GM19467 (cell line): ENCODE results near the gene ANO7.

Experiments used
- ATAC-seq: cut with Tn5 transposase; IDR thresholded peaks from one replicate; pipeline ENCODE4 v1.9.1; 2021; ENCODE audit warnings: mild to moderate bottlenecking, moderate library complexity; ENCODE audit not compliant: unreplicated experiment

The ANO7 gene

DNA sequence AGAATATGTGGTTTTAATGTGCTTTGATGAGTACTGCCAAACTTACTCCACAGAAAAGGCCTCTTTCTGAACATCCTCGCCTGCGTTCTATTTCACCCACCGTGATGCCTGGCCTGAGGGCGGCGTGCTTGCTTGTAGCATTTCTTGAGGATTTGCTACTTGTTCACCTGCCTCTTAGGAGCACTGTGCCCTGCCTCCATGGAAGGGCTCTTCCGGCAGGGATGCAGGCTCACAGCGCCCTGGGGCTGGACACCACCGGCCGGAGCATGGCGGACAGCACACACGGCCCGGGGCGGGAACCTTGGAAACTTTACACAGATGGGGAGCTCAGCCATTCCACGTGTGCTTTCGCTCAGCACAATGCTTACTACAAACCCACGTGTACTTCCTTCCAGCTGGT lies 37.1 kb downstream of the ANO7 start:
- ATAC-seq, result no peak

- no peak for ATAC-seq
Measured at GRCh38 chr2:241225983-241226382, 37.5 kb downstream of the ANO7 start.

- ATAC-seq, result no peak
Measured at GRCh38 chr2:241226723-241227572, 38.5 kb downstream of the ANO7 start.

- ATAC-seq, result no peak
Measured at GRCh38 chr2:241227594-241227993, 39.1 kb downstream of the ANO7 start.

DNA sequence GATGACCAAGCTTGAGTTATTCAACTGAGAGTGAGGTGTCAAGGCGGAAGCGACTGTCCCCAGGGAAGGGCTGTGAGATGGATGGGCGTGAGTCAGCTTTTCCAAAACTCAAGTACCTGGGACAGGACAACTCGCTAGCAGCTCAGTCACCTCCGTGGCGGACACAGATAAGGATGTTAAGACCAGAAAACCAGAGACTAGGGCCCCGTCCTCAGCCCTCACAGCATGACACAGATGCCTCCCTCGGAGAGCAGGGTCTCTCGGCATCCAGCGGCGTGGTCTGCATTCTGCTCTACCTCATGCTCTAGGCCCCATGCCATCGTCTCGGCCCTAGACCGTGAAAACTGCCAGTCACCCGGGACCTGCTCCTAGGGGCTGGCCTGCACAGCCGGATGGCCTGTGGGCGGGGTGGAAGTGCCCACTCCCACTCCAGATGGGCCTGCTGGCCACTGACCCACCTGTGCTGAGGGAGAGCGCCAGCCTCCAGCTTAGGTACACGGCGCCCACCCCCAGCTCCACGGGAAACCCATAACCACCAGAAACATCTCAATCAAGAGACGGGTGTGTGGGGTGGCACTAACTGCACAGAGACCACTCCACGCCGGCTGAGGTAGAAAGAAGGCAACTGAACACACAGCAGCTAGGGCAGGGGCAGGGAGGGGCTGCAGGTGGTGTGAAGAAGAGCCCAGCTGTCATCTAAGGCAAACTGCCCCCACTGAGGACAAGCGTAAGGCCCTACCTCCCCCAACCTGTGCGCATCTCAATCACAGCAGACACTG lies 39.8 kb downstream of the ANO7 start:
- ATAC-seq, result no peak

- no peak for ATAC-seq
Measured at GRCh38 chr2:241228860-241229516, 40.5 kb downstream of the ANO7 start.

GRCh38 chr2:241229563-241230401 lies 41.3 kb downstream of the ANO7 start:
- no peak for ATAC-seq

DNA sequence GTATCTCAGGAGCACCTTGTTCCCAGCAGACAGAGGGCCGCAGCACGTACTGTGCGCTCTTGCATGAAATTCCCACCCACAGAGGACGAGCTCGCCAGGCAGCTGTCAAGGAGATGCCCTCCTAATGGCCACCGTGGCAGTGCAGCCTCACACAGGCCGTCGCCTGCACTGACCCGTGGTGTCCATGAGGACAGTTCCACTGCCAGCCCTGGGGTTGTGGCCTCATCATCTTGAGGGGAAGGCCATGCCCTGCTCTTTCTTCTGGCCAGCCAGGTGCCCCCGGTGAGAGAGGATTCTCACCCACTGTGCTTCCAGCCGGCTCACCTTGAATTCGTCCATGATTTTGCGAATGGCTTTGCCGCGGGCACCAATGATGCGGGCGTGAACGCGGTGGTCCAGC lies 42.0 kb downstream of the ANO7 start:
- ATAC-seq, result no peak

DNA sequence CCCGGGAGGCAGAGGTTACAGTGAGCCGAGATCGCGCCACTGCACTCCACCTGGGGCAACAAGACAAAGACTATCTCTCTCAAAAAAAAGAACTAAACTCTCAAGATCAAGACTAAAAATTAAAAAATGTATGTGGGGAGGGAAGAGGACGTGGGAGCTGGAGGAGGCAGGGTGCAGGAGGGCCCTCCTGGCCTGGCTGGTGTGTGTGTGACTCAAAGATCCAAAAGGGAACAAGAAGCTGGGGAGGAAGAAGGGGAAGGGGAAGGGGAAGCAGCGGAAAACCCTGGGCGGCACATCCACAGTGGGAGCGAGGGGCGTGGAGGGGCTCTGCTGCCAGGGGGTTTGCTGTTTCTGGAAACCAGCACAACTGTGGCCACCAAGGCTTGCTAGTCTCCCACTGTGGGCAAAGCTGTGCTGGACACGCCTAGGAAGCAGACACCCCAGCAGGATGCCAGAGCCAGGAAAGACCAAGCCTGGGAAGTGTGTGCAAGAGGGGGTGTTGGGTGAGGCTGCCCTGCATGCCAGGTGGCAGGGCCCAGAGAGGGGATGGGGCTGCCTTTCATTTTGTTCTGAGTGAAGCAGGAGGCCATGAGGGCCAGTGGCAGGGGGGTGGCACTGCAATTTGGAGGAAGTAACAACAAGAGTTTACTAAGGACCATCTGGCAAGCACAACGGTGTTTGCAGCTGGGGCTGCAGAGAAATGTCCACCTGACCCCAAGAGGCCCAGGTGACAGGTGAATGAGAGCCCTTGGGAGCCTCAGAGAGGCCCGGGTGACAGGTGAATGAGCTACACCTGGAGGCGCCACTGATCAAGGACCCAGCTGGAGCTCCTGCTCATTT lies 44.5 kb downstream of the ANO7 start:
- no peak for ATAC-seq

DNA sequence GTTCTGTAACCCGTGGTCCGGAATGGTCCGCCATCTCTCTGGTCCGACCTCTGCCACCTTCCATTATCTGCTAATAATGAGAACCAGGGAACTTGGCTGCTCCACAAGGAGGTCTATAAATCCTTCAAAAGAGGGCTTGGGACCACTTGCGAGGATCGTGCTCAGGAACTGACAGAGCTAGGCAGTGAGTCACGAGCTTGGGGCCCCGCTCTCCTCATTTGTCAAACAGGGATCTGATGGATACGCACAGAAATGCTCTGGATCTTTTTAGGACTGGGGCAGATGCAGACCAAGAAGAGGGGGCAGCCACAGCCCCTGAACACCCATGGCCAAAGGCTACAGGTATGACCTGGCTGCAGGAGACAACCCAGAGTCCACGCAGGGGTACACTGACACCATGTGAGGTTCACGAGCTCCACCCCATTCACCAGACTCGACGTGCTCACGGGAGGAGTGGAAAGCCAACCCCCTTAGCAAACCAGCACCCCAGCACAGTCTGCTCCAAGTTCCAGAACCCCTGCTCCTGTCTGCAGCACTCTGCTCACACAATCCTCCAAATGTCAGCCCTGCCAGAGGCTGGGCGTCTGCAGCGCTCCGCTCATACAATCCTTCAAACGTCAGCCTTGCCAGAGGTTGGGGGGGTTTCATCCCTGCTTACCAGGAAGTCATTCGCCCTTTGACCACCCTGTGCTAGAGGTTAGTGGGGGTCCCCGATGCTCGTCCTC lies 45.8 kb downstream of the ANO7 start:
- ATAC-seq, result no peak

DNA sequence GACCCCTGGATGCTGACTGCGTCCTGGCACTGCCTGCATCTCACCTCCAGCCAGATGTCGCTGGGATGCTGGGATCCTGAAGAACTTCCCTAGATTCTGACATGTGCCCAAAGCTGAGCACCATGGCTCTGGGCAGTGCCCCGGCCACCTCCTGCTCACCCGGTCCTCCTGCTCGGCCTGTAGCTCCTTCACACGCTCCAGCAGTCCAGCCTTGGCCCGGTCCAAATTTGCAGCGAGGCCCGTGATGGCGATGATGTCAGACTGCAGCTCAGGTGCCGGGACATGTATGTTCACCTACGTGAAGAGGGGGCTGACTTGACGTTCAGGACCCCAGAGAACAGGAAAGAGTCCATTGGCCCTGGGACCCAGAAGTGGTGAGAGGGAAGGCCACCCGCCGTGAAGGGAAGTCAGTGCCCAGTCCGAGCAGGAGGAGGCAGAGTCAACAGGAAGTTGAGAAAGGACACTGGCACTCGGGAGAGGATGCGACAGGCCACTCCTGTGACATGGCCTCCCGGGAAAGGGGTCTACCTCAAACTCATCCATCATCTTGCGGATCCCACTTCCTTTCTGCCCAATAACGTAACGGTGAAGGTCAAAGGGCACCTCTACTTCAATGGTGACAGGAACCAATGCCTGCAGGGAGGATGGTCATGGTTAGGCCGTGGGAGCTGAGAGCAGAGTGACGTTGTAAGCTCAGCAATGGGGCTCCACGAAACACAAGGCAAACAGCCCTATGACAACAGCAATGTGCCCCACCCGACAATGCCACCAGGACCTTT lies 46.7 kb downstream of the ANO7 start:
- no peak for ATAC-seq

DNA sequence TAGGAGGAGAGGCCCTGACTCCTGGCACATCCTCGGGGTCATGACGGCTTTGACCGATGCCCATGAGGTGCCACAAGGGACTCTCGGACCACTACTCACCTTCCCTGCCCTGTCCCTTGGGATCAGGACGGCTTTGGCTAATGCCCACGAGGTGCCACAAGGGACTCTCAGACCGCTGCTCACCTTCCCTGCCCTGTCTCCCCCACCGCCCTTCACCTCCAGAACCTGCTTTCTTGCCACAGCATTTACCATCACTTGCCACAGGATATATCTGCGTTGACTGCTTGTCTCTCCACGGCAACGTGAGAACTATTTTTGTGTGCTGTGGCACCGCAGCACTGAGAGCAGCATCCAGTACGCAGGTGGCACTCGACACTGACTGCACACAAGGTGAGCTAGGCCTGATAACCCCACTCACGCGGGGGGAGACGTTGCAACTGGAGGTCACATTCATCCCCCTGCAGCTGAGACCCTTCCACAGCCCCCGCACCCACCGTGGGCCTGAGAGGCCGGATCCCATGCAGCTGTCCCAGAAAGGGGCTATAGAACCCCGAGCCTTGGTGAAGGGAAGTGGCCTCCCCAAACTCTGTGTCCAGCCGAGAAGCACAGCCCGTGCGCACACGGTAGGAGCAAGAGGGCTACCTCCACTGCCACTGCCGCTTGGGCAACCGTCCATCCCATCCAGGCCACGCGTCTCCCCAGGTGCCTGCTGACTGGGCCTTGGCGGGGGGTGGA lies 47.5 kb downstream of the ANO7 start:
- ATAC-seq, result no peak

GRCh38 chr2:241237047-241237446 lies 48.6 kb downstream of the ANO7 start:
- no peak for ATAC-seq

GRCh38 chr2:241237949-241238371 lies 49.5 kb downstream of the ANO7 start:
- no peak for ATAC-seq

- ATAC-seq, result no peak
Measured at GRCh38 chr2:241238693-241239198, 50.3 kb downstream of the ANO7 start.

DNA sequence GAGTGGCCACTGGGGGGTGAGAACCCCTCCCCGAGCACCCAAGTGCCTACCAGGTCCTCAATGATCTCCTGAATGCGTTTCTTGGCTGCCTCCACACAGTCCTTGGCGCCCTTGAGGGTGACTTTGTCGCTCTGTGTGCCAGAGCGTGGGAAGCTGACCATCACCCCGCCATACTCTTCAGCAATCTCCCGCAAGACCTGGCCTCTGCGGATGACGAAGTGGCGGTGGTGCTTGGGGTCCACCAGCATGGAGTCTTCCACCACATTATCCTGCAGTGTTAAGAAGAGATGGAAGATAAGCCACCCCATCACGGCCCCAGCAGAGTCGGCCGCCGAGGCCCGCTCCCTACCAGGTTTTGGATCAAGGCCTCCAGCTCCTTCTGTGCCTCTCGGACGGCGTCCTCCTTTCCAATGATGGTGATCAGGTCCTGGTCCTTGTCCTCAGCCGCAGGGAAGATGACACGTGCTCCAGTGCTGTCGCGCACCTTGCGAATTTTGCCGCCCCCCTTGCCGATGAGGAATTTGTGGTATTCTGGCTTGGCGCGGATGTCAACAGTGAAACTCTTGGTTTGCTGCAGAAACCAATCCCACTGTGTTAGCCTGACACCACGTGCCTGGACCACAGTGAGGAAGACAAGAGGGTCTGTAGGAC lies 51.2 kb downstream of the ANO7 start:
- ATAC-seq, result no peak
